Measurements from ENCODE around the gene PSMG3.

PSMG3 gene

GRCh38 chr7:1569833-1570632 lies at the start of gene PSMG3:
Gene PSMG3 (minus strand): TSS chr7:1570032. CDS start chr7:1569339, 693 bp downstream.
- DNase-seq (ENCODE audit: low spot score), result peak; percentile 94

GRCh38 chr7:1618475-1618874 lies 48.6 kb upstream of the PSMG3 start:
- DNase-seq (ENCODE audit: low spot score), result no peak

GRCh38 chr7:1617957-1618356 lies 48.1 kb upstream of the PSMG3 start:
- no peak for DNase-seq (ENCODE audit: low spot score)

GRCh38 chr7:1616741-1617140 lies 46.9 kb upstream of the PSMG3 start:
- no peak for DNase-seq (ENCODE audit: low spot score)

DNA sequence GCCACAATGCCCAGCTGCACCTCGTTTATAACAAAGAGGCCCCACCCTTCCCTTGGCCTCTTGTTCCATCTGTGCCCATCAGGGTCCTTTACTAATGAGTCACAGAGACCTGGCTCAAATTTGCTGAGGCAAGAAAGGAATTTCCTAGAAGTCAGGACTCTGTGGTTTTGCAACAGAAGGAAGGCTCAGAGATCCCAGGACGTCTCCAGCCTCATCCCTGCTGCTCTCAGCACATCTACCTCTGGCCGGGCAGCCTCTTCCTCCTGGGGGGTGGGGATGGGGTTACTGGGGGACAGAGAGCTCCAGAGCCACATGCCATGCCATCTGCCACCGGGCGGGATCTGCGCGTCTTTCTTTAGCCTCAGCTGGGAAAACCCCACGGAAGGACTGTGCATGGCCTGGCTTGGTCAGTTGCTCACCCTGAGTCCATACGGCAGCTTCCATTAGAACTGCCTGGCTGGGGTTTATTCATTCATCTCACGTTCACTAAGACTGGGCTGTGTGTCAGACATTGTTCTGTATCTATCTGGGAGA lies 41.9 kb upstream of the PSMG3 start:
- peak; percentile 28 for DNase-seq (ENCODE audit: low spot score)

GRCh38 chr7:1610678-1611302 lies 41.0 kb upstream of the PSMG3 start:
- DNase-seq (ENCODE audit: low spot score), result no peak

- DNase-seq (ENCODE audit: low spot score), result no peak
Observed at GRCh38 chr7:1610013-1610677, 40.3 kb upstream of the PSMG3 start.

DNA sequence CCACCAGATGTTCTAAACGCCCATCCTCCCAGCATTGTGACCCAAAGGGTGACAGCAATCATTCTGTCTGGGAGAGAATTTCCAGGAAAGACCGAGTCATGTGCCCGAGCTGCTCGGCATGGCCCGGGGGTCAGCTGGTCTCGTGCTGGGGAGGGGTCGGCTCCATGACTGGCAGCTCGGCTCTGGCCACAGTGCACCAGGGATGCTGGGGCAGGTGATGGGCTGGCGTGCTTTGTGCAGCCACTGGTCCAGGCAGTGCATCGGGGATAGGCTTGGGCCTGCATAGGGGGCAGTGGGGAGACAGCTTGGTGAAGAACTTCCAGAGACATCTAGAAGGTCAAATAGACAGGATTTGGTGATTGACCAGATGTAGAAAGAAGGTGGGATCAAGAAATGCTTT lies 39.2 kb upstream of the PSMG3 start:
- no peak for DNase-seq (ENCODE audit: low spot score)

DNA sequence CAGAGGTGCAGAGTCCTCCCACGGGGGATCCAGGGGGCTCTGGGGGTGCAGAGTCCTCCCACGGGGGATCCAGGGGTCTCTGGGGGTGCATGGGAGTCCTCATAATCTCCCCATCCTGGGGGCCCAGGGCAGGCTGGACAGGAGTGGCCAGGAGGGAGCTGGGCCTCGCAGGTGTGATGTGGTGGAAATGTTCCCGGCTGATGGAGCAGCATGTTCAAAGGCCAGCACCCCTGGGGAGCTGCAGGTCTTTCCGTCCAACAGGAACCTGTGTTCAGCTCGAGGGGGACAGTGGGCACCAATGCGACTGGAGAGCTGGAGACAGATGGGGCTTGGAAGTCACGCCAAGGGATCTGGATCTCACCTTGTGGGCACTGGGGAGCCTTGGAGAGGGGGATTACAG lies 38.5 kb upstream of the PSMG3 start:
- DNase-seq (ENCODE audit: low spot score), result no peak

- no peak for DNase-seq (ENCODE audit: low spot score)
Observed at GRCh38 chr7:1607696-1608095, 37.9 kb upstream of the PSMG3 start.

DNA sequence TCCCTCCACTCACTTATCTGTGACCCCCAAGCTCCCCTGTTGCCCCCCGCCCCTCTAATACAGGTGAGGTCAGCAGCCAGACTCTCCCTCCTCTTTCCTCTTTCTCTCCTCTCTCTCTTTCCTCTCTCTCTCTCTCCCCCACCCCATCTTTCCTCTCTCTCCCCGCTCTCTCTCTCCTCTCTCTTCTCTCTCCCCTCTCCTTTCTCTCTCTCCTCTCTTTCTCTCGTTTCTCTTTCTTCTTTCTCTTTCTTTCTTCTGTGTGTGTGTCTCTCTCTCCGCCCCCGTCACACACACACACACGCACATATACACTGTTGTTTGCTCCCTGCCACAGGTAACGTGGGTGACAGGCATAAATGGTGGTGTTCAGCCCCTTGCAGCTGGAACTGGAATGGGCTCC lies 37.2 kb upstream of the PSMG3 start:
- DNase-seq (ENCODE audit: low spot score), result no peak

DNA sequence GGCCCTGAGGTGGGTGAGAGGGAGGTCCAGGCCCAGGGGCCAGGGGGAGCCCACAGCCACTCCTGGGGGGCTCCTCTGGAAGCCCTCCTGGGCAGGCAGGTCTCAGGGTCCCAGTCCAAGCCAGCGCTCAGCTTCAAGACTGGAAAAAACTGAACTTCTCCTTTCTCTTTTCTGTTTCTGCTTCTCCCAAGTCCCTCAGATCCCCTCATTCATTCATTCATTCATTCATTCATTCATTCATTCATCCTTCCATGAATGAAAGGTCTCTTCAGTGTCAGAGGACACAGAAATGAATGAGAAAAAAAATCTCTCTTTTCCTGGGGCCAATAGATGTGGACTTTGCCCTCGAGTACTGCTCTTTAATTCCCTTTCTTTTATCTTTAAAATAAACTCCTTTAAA lies 34.6 kb upstream of the PSMG3 start:
- no peak for DNase-seq (ENCODE audit: low spot score)

- no peak for DNase-seq (ENCODE audit: low spot score)
Observed at GRCh38 chr7:1603346-1604225, 33.8 kb upstream of the PSMG3 start.

GRCh38 chr7:1602386-1602785 lies 32.6 kb upstream of the PSMG3 start:
- DNase-seq (ENCODE audit: low spot score), result no peak

DNA sequence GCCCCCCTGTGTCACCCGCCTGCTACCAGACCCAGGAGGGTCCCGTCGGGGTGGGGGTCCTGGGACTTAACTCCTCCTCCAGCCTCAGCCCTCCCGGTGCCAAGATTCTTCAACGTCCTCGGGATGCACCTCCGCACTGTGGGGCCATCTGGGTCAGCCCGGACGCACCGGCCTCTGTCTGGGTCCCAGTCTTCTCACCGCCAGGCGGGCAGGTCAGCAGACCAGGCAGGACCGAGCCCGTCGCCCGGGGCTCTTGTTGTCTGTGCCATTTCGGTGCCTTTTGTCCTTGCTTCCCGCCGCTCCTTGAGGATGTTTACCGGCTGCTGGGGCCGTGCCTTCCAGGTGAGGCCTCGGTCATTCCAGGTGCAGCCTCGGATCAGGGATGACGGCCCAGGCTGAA lies 32.1 kb upstream of the PSMG3 start:
- DNase-seq (ENCODE audit: low spot score), result no peak

- DNase-seq (ENCODE audit: low spot score), result no peak
Observed at GRCh38 chr7:1599640-1600395, 30.0 kb upstream of the PSMG3 start.

DNA sequence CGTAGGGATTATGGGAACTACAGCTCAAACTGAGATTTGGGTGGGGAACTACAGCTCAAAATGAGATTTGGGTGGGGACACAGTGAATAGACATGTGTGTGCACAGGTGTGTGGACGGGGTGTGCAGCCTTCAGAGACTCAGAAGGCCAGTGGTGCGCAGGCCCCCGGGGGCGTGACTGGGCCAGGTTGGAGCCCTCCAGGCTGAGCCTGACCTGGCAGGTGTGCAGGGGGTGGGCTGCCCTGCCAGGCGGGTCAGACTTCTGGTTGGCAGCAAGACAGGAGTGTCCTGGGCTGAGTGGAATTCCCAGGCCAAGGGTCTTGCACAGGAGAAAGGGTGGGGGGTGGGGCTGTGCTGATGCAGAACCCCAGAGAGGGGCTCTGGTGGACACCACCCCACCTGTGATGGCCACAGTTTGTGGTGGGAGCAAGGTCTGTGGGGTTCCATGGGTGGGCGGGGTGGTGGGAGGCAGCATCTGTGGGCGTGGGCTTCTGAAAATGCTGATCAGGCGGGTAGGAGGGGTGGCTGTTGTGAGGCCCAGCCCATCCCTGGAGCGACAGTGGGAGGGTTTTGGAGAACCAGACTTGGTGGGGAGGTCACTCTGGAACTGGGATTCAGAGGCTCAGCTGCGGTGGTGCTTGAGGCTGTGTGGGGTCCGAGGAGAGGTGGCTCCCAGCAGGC lies 29.3 kb upstream of the PSMG3 start:
- no peak for DNase-seq (ENCODE audit: low spot score)

- no peak for DNase-seq (ENCODE audit: low spot score)
Observed at GRCh38 chr7:1598286-1598685, 28.5 kb upstream of the PSMG3 start.

DNA sequence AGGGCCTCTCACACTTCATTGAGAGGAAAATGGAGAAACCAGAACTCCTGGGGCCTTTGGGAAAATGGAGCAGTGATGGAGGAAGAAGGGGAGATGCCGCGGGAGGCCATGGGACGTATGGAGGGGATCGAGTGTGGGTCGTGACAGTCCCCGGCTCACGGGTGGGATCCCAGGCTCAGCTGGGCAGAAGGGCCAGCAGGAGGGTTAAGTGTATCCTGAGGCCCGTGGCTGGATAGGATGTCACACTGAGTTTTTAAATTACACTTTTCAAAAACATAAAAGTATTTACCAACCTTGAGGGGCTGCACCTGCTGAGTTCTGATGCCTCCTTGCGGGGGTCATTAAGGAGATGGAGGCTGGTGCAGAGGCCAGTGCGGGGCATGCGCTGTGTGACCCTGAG lies 28.0 kb upstream of the PSMG3 start:
- no peak for DNase-seq (ENCODE audit: low spot score)

DNA sequence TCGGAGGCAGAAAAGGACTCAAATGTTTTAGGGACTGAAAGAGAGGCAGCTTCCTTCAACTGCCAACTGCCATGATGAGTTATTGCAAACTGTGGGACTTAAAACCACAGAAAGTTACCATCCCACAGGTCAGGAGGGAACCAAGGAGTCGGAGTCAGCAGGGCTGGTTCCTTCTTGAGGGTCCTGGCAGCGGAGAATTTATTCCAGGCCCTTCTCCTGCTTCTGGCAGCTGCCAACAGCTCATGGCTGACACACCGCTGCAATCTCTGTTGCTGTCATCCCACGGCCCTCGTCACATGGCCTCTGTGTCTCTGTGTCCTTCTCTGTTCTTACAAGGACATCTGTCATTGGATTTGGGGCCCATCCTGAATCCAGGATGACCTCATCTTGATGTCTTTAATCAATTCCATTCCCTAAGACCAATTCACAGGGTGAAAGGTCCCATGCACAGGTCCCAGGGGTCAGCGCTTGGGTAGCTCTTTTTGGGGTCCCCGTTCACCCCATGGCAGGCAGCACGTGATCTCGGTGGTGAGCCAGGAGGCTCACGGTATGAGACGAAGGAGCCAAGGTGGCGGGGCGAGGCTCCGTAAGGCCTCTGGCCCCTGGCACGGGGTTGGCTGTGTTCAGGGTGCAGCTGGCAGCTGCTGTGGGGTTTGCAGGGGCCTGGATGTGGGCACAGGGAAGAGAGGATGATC lies 27.4 kb upstream of the PSMG3 start:
- DNase-seq (ENCODE audit: low spot score), result no peak

All from COLO829 (cell line).